ENCODE results near the gene TBC1D8. TPM values are rescaled to one million over a fixed set of nuclear protein-coding genes. Genes with fewer than 3 reads are reported as not detected.

The TBC1D8 gene
- total and polyA plus RNA-seq, 2 donors (not counting 1 experiment from before 2014, with no cell fraction given) = 1.7 to 15.7 TPM

GRCh38 chr2:101150306-101151145 is 656 bp downstream of the TBC1D8 start:
- Mint-ChIP-seq H3K27ac (no peak overlapping the region), H3K9me3 (ENCODE audit: insufficient read depth) (no peaks in the 10 kb centered on the region), H3K4me1 (peaks cover 27% of the 10 kb centered on the region), H3K27me3 (peaks cover 31% of the 10 kb centered on the region), H3K4me3 (peak overlapping the region; percentile 78)
- Histone ChIP-seq H3K27me3 (replicated peaks in 1 of 4; ENCODE audit: control extremely low read depth in 1 of 4, control insufficient read depth in 3 of 4, insufficient read depth in 4 of 4, low read length in 3 of 4) (peaks cover 0 to 26% (median 20%) of the 10 kb centered on the region in 4 experiments), H3K9me3 (ENCODE audit: control extremely low read depth in 1 of 3, control insufficient read depth in 2 of 3, insufficient read depth in 1 of 3, low read length in 2 of 3) (peaks cover 0 to 4% (median 0%) of the 10 kb centered on the region in 3 donors), H3K9ac (ENCODE audit: low read length) (peak overlapping the region; percentile 63), H4K20me1 (ENCODE audit: control insufficient read depth, insufficient read depth, low read length, poor library complexity, severe bottlenecking) (no peaks in the 10 kb centered on the region), H3K4me1 (ENCODE audit: control insufficient read depth in 2 of 2, insufficient read depth in 2 of 2, low read length in 2 of 2) (peaks cover 23 to 29% of the 10 kb centered on the region in 2 donors), H2AFZ (ENCODE audit: insufficient read depth, low read depth, low read length, poor library complexity, severe bottlenecking) (peak overlapping the region; percentile 71), H3K79me2 (ENCODE audit: control insufficient read depth, insufficient read depth, low read length) (no peaks in the 10 kb centered on the region), H3K36me3 (replicated peaks in 1 of 2; ENCODE audit: control extremely low read depth in 1 of 2, control insufficient read depth in 1 of 2, extremely low read depth in 1 of 2, insufficient read depth in 2 of 2, low read length in 1 of 2) (no peaks in the 10 kb centered on the region), H3K4me2 (replicated peaks; ENCODE audit: low read depth, low read length, poor library complexity, severe bottlenecking) (peak overlapping the region; percentile 97), H3K27ac (ENCODE audit: low read length in 2 of 2) (no peak overlapping the region), H3K4me3 (ENCODE audit: control extremely low read depth in 1 of 5, extremely low read depth in 1 of 5, insufficient read depth in 1 of 5, low read depth in 2 of 5, low read length in 4 of 5) (peak overlapping the region; percentile 40 to 66 (median 53))
- CTCF ChIA-PET = interaction anchor here (0.5 to 4.8 kb wide), 11 partner anchors 9 to 247 kb away, joined by 3 to 42 read pairs (median 4); no protein-coding TSS in a partner anchor
- ATAC-seq (ENCODE audit: low read depth) = peak; percentile 21
- intact Hi-C loops (cut with micrococcal nuclease) = loop anchor here (1.0 to 10.0 kb wide), 6 partner anchors 23 to 566 kb away; partner anchors contain the start of genes CNOT11, RNF149 and RPL31
- no peak for TF ChIP-seq EZH2 (IDR thresholded peaks at IDR 0.05; ENCODE audit: borderline replicate concordance, insufficient read depth, low read depth, low read length, poor library complexity, severe bottlenecking)
- no peak for TF ChIP-seq CTCF (IDR thresholded peaks at IDR 0.05)
- POLR2A ChIA-PET = interaction anchor here (0.6 kb wide), 2 partner anchors 114 to 1339 kb away, joined by 3 read pairs; no protein-coding TSS in a partner anchor
- peak; percentile 42 for DNase-seq
- WGBS (ENCODE audit: insufficient coverage) = 4% methylated on average over 73 of the region's 76 CpGs

Measured in B cell (primary cell).